ENCODE results near the gene PRDM8. TPM values are rescaled to one million over a fixed set of nuclear protein-coding genes. Genes with fewer than 3 reads are reported as not detected.

The PRDM8 gene
- total RNA-seq (ENCODE audit: low replicate concordance), result 1.4 and 2.2 TPM in 2 replicates

GRCh38 chr4:80196922-80197573 is at the start of gene PRDM8:
Gene PRDM8, plus strand, starts transcription at chr4:80197503. Its CDS starts 2,578 bp downstream, at chr4:80200081.

Other genes with a start within 250 kb of the PRDM8 start
- gene ANTXR2, start 124.3 kb upstream of the PRDM8 start, total RNA-seq (ENCODE audit: low replicate concordance), result 85.3 and 133 TPM in 2 replicates
- gene FGF5, start 69.2 kb downstream of the PRDM8 start, total RNA-seq (ENCODE audit: low replicate concordance), result 3.2 and 4.4 TPM in 2 replicates
- gene CFAP299, start 138.2 kb downstream of the PRDM8 start, total RNA-seq (ENCODE audit: low replicate concordance), result 3.5 and 14.0 TPM in 2 replicates

Measured in smooth muscle cell of the coronary artery (primary cell).